Transverse colon (tissue), 4 donors: ENCODE measurements around the gene VSX1. TPM values are rescaled to one million over a fixed set of nuclear protein-coding genes. Genes with fewer than 3 reads are reported as not detected.

ENCODE experiments used
- DNase-seq: peaks from one replicate; pipeline ENCODE4 v3.0.0-alpha.2; 2019
- H3K27ac ChIP-seq, 4 donors: fragments of 200-600 bp; sonication (generic); 2 replicates each; pipeline ENCODE4 v1.5.1; 2016 to 2018; ENCODE audit warnings: inconsistent platforms in 4 of 4
- H3K27me3 ChIP-seq: fragments of 200-600 bp; sonication (generic); 2 replicates; pipeline ENCODE4 v1.5.1; 2017; ENCODE audit warnings: inconsistent platforms
- H3K36me3 ChIP-seq, 4 donors: fragments of 200-600 bp; sonication (generic); 2 replicates each; pipeline ENCODE4 v1.5.1; 2017 to 2019; ENCODE audit warnings: inconsistent platforms in 4 of 4
- H3K4me1 ChIP-seq, 4 donors: fragments of 200-600 bp; sonication (generic); 2 replicates each; pipeline ENCODE4 v1.5.1; 2017 to 2020; ENCODE audit warnings: inconsistent platforms in 4 of 4
- H3K4me3 ChIP-seq, 4 donors: fragments of 200-600 bp; sonication (generic); 1 replicate in 1 of 4; 2 replicates in 3 of 4; pipeline versions ENCODE4 v1.5.1 to v1.6.1; 2017 to 2019; ENCODE audit warnings: inconsistent platforms in 4 of 4
- H3K9me3 ChIP-seq, 2 donors: fragments of 200-600 bp; sonication (generic); 2 replicates each; pipeline ENCODE4 v1.5.1; 2017 to 2019; ENCODE audit warnings: inconsistent platforms in 2 of 2
- CTCF ChIP-seq, 5 experiments: fragments of 200-600 bp in 3 of 5; fragments of 450-650 bp in 2 of 5; sonication (generic) in 3 of 5; IDR thresholded peaks; 1 replicate in 2 of 5; 2 replicates in 3 of 5; pipeline ENCODE4 v1.5.1; 2016 to 2017; ENCODE audit warnings: antibody characterized with exemption in 5 of 5, inconsistent platforms in 3 of 5, mild to moderate bottlenecking in 2 of 5, moderate library complexity in 1 of 5
- EP300 ChIP-seq: sonication (generic); formaldehyde crosslinking; IDR thresholded peaks from one replicate; pipeline ENCODE4 v1.6.1; 2017; ENCODE audit warnings: antibody characterized with exemption, low read depth
- POLR2A ChIP-seq: fragments of 450-650 bp; IDR thresholded peaks from one replicate; pipeline ENCODE4 v1.6.1; 2016; ENCODE audit warnings: antibody characterized with exemption, mild to moderate bottlenecking, moderate library complexity
- POLR2AphosphoS5 ChIP-seq, 3 donors: sonication (generic); formaldehyde crosslinking; IDR thresholded peaks; one replicate each; pipeline ENCODE4 v1.6.1; 2016; ENCODE audit warnings: antibody characterized with exemption in 3 of 3
- WGBS, 2 donors: methylation state at CpG; one replicate each; pipeline ENCODE4 v1.1.5; 2018; ENCODE audit warnings: low coverage in 1 of 2; 5-methylcytosine and 5-hydroxymethylcytosine counted together
- in situ Hi-C, 4 donors: fragments of 200-750 bp; cut with MboI; loops; one replicate each; pipeline versions ENCODE4 v1.15.0 to v1.15.1; 2017; ENCODE audit warnings: low sequenced_read_pairs in 3 of 4, low pct_ligation_motif_present in 1 of 4, low pct_unique_long_range_greater_than_20kb in 1 of 4
- intact Hi-C: fragments of 100-400 bp; cut with DNase I; formaldehyde crosslinking; loops from one replicate; pipeline ENCODE4 v1.15.1; 2023; ENCODE audit warnings: low total_unique reads
- total RNA-seq, 4 donors: library from RNA; depleted of rRNA; stranded (reverse); fragments of >200 nt; gene quantifications; one replicate each; pipeline ENCODE4 v1.1.0, GENCODE V29; 2016

Gene VSX1
- total RNA-seq, 4 donors from 2014 or later = 0.16 TPM; not detected in 3

DNA sequence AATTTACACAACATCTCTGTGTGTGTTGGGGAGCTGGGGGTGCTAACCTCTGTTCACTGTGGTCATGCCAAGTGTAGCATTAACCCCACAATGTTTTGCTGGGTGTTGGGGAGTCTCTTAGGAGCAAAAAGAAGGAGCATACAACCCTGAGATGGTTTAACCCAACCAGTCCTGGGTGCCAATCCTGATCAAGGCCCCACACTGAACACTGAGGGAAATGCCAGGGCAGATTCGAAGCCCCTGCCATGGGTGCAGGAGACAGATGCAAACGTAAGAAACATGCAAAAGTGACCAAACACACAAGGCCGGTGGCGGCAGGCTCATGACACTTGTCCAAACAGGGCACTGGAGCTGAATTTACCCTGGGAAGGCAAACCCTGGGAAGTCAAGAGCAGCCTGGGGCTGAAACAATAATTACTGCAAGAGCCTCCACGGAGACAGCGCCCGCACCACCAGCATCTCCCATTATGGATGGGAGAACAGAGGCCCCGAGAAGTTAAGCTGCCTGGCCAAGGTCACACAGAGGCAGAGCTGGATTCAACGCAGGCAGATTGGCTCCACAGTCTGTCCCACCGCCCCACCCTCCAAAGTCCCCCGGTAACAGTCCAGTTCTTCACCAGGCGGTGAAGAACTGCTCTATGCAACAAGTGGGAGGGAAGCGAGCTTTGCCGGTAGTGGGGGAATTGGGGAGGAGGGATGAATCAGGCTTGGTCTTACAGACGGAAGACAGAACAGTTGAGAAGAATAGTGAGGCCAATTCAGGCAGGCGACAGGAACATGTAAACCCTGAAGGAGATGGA lies 32.5 kb downstream of the VSX1 start:
- intact Hi-C loops (loop anchor here (10.0 kb wide), 1 partner anchor 215 kb away; no protein-coding TSS in a partner anchor), in situ Hi-C loops (loop anchor here in 1 of 4 donors (25.0 kb wide), 1 partner anchor 338 kb away; the partner anchor contains the start of gene ABHD12)
- DNase-seq = peak; percentile 4
- Histone ChIP-seq H3K27me3 (no peaks in the 10 kb centered on the region), H3K4me3 (no peak overlapping the region), H3K9me3 (no peaks in the 10 kb centered on the region), H3K4me1 (peaks cover 23 to 54% (median 39%) of the 10 kb centered on the region in 4 donors), H3K27ac (peak overlapping the region; percentile 22 to 70 (median 42)), H3K36me3 (peaks cover 0 to 6% (median 0%) of the 10 kb centered on the region in 4 donors)
- TF ChIP-seq POLR2A (no peak), EP300 (no peak), CTCF (IDR thresholded peaks at IDR 0.05) (no peak), POLR2AphosphoS5 (IDR thresholded peaks at IDR 0.05) (no peak)
- 88 to 100% methylated on average over 1 to 16 of the region's 16 CpGs for WGBS, 2 donors

GRCh38 chr20:25048519-25048952 lies 33.4 kb downstream of the VSX1 start:
- 77% methylated on average over 8 of the region's 8 CpGs; no CpG with 5 or more reads in 1 of the 2 donors for WGBS, 2 donors
- Histone ChIP-seq H3K4me3 (no peak overlapping the region), H3K4me1 (peaks cover 14 to 46% (median 32%) of the 10 kb centered on the region in 4 donors), H3K36me3 (peaks cover 0 to 6% (median 0%) of the 10 kb centered on the region in 4 donors), H3K27ac (no peak overlapping the region), H3K27me3 (no peaks in the 10 kb centered on the region), H3K9me3 (no peaks in the 10 kb centered on the region)
- TF ChIP-seq POLR2A (no peak), EP300 (no peak), CTCF (IDR thresholded peaks at IDR 0.05) (no peak), POLR2AphosphoS5 (IDR thresholded peaks at IDR 0.05) (no peak)
- in situ Hi-C loops (no loop called here), intact Hi-C loops (no loop called here)
- DNase-seq = peak; percentile 7

DNA sequence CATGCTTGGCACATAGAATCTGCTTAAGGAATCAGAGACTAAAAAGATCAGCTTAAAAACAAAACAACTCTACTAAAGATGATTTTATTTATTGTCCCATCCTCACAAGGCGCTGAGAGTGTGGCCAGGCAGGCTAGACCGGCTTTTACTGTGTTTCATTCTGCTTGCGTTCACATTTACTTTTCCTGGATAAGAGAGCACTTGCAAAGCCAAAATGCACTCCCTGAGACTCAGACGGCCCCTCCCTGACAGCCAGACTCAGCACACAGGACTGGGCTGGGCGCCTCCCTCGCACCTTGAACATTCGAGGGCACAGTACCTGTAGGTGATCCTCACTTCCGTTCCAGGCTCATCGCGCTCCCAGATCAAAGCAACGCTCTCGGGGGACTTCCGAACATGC lies 34.2 kb downstream of the VSX1 start:
- Histone ChIP-seq H3K27me3 (no peaks in the 10 kb centered on the region), H3K9me3 (no peaks in the 10 kb centered on the region), H3K27ac (no peak overlapping the region), H3K36me3 (peaks cover 0 to 6% (median 0%) of the 10 kb centered on the region in 4 donors), H3K4me3 (no peak overlapping the region), H3K4me1 (peaks cover 10 to 46% (median 37%) of the 10 kb centered on the region in 4 donors)
- 91 to 100% methylated on average over 2 to 13 of the region's 13 CpGs for WGBS, 2 donors
- DNase-seq = peak; percentile 6
- in situ Hi-C loops (no loop called here), intact Hi-C loops (no loop called here)
- TF ChIP-seq CTCF (IDR thresholded peaks at IDR 0.05) (no peak), POLR2A (no peak), EP300 (no peak), POLR2AphosphoS5 (IDR thresholded peaks at IDR 0.05) (no peak)

GRCh38 chr20:25046736-25047666 lies 34.9 kb downstream of the VSX1 start:
- H3K4me1 ChIP-seq = peaks cover 14 to 46% (median 37%) of the 10 kb centered on the region in 4 donors
- WGBS, 2 donors = 71 to 84% methylated on average over 4 to 21 of the region's 21 CpGs
- no peaks in the 10 kb centered on the region for H3K27me3 ChIP-seq
- DNase-seq = peak; percentile 3
- H3K9me3 ChIP-seq = no peaks in the 10 kb centered on the region
- H3K4me3 ChIP-seq = no peak overlapping the region
- H3K27ac ChIP-seq = no peak overlapping the region
- in situ Hi-C loops = no loop called here
- TF ChIP-seq CTCF (IDR thresholded peaks at IDR 0.05) = no peak
- H3K36me3 ChIP-seq = peaks cover 0 to 6% (median 0%) of the 10 kb centered on the region in 4 donors
- intact Hi-C loops = no loop called here
